ENCODE data around the gene CNPY1.

Gene CNPY1

GRCh38 chr7:155467846-155468784 is 78.2 kb downstream of the CNPY1 start:
- no peak for DNase-seq (ENCODE audit: low read depth)
- no peak for TF ChIP-seq CTCF (conservative IDR thresholded peaks at IDR 0.05; ENCODE audit: low read depth, low read length)
- H3K4me3 ChIP-seq (ENCODE audit: low read depth, low read length) = no peak overlapping the region

DNA sequence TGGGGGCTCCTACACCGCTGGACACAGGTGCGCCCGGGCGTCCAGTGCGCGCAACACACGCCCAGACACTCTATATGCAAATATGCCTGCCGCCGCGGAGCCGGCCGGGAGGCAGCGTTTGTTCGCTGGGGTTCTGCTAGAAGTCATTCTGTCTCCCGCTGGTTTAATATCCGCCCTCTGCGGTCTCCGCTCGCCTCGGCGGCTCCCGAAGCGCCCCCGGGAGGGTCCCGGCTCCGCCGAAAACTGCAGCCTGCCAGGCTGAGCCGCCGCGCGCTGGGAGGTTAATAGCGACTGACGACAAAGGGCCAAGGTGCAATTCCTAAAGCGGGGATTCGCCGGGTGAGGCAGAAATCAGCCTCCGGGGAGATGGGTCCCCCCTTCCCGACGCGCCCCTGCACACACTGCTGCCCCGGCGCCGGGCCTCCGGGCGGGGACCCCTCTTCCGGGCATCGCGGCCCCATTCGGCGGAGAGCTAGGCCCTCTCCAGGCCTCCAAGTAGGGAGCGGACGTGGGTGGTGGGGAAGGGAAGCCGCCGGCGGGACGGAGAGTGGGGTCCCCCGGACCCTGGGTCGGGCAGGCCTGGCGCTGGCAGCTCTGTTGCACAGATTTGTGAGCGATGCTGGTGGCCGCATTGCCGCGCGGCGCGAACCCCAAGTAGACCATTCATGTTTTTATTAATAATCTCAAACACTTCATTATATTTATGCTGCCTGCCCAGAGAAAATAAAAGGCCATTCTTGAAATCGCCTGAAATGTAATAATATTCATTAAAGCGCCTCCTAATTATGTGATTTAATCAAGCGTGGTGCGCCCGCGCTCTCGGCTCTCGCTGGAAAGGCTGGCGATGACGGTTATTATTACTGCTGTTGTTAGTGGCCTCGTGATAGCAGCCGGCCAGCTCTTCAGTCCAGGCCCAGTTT is 79.3 kb downstream of the CNPY1 start:
- no peak overlapping the region for H3K4me3 ChIP-seq (ENCODE audit: low read depth, low read length)
- TF ChIP-seq CTCF (conservative IDR thresholded peaks at IDR 0.05; ENCODE audit: low read depth, low read length) = no peak
- DNase-seq (ENCODE audit: low read depth) = no peak

GRCh38 chr7:155466142-155466813 is 80.1 kb downstream of the CNPY1 start:
- no peak for TF ChIP-seq CTCF (conservative IDR thresholded peaks at IDR 0.05; ENCODE audit: low read depth, low read length)
- no peak for DNase-seq (ENCODE audit: low read depth)
- no peak overlapping the region for H3K4me3 ChIP-seq (ENCODE audit: low read depth, low read length)

- no peak for TF ChIP-seq CTCF (conservative IDR thresholded peaks at IDR 0.05; ENCODE audit: low read depth, low read length)
- DNase-seq (ENCODE audit: low read depth) = no peak
- no peak overlapping the region for H3K4me3 ChIP-seq (ENCODE audit: low read depth, low read length)
These were observed 80.6 kb downstream of the CNPY1 start for GRCh38 chr7:155465761-155466141.

DNA sequence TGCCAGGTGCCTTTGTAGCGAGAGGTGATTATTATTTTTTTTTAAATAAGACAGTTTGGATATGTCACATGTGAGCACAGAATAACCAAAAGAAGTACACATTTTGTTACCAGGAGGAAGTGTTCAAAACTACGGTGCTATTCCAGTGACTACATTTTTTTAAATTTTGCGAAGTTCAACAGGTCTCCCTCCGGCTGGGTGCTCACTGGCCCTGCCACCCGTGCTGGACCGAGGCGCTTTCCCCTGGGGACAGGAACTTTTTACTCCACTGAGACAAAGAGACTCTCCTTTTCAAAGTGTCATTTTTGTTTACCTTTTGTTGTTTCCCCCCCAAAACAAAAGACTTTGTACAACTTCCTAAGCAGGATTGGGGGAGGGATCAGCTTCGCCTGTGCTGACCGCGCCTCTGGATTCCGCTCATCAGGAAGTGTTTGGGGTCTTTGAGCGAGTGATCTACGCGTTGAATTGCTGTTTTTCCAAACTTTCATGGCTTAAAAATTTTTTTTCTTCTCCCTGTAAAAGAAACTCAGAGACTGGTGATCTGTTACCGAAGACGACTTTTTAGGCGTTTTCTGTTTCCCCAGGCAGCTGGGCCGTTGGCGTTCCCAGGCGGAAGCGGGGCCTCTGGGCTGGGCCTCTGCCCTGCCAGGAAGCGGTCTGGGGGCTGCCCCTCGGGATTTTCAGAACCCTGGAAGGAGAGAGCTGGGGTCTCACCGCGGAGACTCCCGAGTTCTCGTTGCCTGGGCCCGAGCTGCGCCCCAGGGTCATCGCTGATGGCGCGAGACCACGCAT is 81.2 kb downstream of the CNPY1 start:
- no peak for DNase-seq (ENCODE audit: low read depth)
- TF ChIP-seq CTCF (conservative IDR thresholded peaks at IDR 0.05; ENCODE audit: low read depth, low read length) = no peak
- H3K4me3 ChIP-seq (ENCODE audit: low read depth, low read length) = no peak overlapping the region

DNA sequence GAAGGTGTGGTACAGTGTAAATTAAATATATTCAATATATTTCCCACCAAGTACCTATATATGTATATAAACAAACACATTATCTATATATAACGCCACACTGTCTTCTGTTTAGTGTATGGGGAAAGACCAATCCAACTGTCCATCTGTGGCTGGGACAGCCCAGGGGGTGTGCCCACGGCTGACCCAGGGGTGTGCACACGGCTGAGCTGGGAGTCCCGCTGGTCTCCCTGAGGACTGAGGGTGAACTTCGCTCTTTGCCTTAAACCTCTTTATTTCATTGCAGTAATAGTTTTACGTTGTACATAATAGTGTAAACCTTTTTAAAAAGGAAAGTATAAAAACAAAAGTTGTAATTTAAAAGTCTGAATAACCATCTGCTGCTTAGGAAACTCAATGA is 82.2 kb downstream of the CNPY1 start:
- no peak for TF ChIP-seq CTCF (conservative IDR thresholded peaks at IDR 0.05; ENCODE audit: low read depth, low read length)
- no peak for DNase-seq (ENCODE audit: low read depth)
- no peak overlapping the region for H3K4me3 ChIP-seq (ENCODE audit: low read depth, low read length)
